Stimulated activated naive CD8-positive, alpha-beta T cell treated with anti-CD3 and anti-CD28 coated beads, Interleukin-15, amount 100 ng/mL, for 72 hours (primary cell): ENCODE results near the gene CT45A6.
"Not testable (repeated sequence)": the region's sequence is repeated elsewhere in the genome, so short reads cannot be mapped to it uniquely, and the experiment has no call there.

Experiments
- ATAC-seq: fragments of 150-1000 bp; cut with Tn5 transposase; 2 replicates; pipeline ENCODE4 v1.10.0; 2021; ENCODE audit warnings: mild to moderate bottlenecking, moderate library complexity
- DNase-seq, 2 donors: peaks; one replicate each; pipeline ENCODE4 v3.0.0; 2021 to 2022
- H3K27ac Mint-ChIP-seq, 2 donors: one replicate each; pipeline ENCODE4 v1.8.0; 2022; ENCODE audit warnings: mild to moderate bottlenecking in 2 of 2, mixed read lengths in 2 of 2, moderate library complexity in 2 of 2
- H3K27me3 Mint-ChIP-seq: one replicate; pipeline ENCODE4 v1.8.0; 2022; ENCODE audit warnings: mixed read lengths
- H3K4me1 Mint-ChIP-seq: one replicate; pipeline ENCODE4 v1.8.0; 2022; ENCODE audit warnings: mild to moderate bottlenecking, mixed read lengths
- H3K4me3 Mint-ChIP-seq, 2 donors: one replicate each; pipeline ENCODE4 v1.8.0; 2022; ENCODE audit warnings: mild to moderate bottlenecking in 2 of 2, mixed read lengths in 2 of 2, moderate library complexity in 1 of 2
- H3K9me3 Mint-ChIP-seq, 2 donors: one replicate each; pipeline ENCODE4 v1.8.0; 2022; ENCODE audit warnings: mixed read lengths in 2 of 2

The CT45A6 gene

GRCh38 chrX:135802687-135803086, at the start of gene CT45A6:
Gene CT45A6, minus strand, starts transcription at chrX:135802787. Its CDS starts 3,794 bp downstream, at chrX:135798993.
- not testable (repeated sequence) for H3K4me3 Mint-ChIP-seq, H3K27ac Mint-ChIP-seq, DNase-seq, H3K27me3 Mint-ChIP-seq, H3K9me3 Mint-ChIP-seq, H3K4me1 Mint-ChIP-seq, ATAC-seq

GRCh38 chrX:135837180-135837579, 34.6 kb upstream of the CT45A6 start, which contains the start of gene CT45A7:
Gene CT45A7, minus strand, starts transcription at chrX:135837280. Its CDS starts 3,747 bp downstream, at chrX:135833533.
- not testable (repeated sequence) for H3K4me1 Mint-ChIP-seq, ATAC-seq, H3K27me3 Mint-ChIP-seq, H3K27ac Mint-ChIP-seq, H3K4me3 Mint-ChIP-seq, DNase-seq, H3K9me3 Mint-ChIP-seq

GRCh38 chrX:135819912-135820311, 17.3 kb upstream of the CT45A6 start, which contains the start of gene CT45A2:
Gene CT45A2, minus strand, starts transcription at chrX:135820012. Its CDS starts 3,747 bp downstream, at chrX:135816265.
- not testable (repeated sequence) for H3K4me1 Mint-ChIP-seq, ATAC-seq, DNase-seq, H3K27me3 Mint-ChIP-seq, H3K27ac Mint-ChIP-seq, H3K9me3 Mint-ChIP-seq, H3K4me3 Mint-ChIP-seq

GRCh38 chrX:135785403-135785802, 17.2 kb downstream of the CT45A6 start, which contains the start of gene CT45A5:
Gene CT45A5, minus strand, starts transcription at chrX:135785503. Its CDS starts 3,774 bp downstream, at chrX:135781729.
- DNase-seq, H3K4me1 Mint-ChIP-seq, H3K4me3 Mint-ChIP-seq, H3K27me3 Mint-ChIP-seq, H3K9me3 Mint-ChIP-seq, ATAC-seq, H3K27ac Mint-ChIP-seq: not testable (repeated sequence)

GRCh38 chrX:135768091-135768490, 34.5 kb downstream of the CT45A6 start, which contains the start of gene CT45A3:
Gene CT45A3, minus strand, starts transcription at chrX:135768191. Its CDS starts 3,747 bp downstream, at chrX:135764444.
- not testable (repeated sequence) for H3K27ac Mint-ChIP-seq, H3K27me3 Mint-ChIP-seq, H3K4me1 Mint-ChIP-seq, ATAC-seq, DNase-seq, H3K9me3 Mint-ChIP-seq, H3K4me3 Mint-ChIP-seq

GRCh38 chrX:135744739-135745138, 57.8 kb downstream of the CT45A6 start:
- H3K9me3 Mint-ChIP-seq, H3K27ac Mint-ChIP-seq, H3K27me3 Mint-ChIP-seq, ATAC-seq, H3K4me1 Mint-ChIP-seq, H3K4me3 Mint-ChIP-seq, DNase-seq: not testable (repeated sequence)
